NCI-H446 treated with DMSO at 0.1 percent for 48 hours (cell line): ENCODE data around the gene SMS.
"Not testable (repeated sequence)": the region's sequence is repeated elsewhere in the genome, so short reads cannot be mapped to it uniquely, and the experiment has no call there.

Experiments
- DNase-seq: peaks from one replicate; lab custom pipeline; 2025; lab: John Stamatoyannopoulos, UW

SMS gene

GRCh38 chrX:21940356-21940829 lies at the start of gene SMS:
Gene SMS (plus strand): TSS chrX:21940709. CDS start chrX:21940825, 116 bp downstream.
- peak; percentile 38 for DNase-seq

GRCh38 chrX:21905313-21905712 lies 35.2 kb upstream of the SMS start:
- DNase-seq, result no peak

DNA sequence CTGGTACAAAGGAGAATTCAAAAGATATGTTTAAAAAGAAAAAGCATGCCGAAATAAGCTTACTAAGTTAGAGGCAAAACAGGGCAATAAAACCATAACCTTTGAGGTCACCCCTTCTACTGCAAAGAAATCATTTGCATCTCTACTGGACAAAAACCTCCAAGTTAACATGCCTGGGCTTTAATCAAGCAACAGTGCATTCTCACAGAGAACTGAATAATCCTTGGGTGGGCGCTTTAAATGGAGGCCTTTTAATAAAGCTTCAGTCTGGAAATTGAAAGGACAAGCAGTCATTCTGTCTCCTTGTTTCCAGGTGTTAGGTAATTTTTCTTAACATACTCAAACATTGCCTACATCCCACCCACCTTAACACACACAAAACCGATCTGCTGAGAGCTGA lies 34.6 kb upstream of the SMS start:
- DNase-seq, result no peak

- DNase-seq, result no peak
These were observed 33.2 kb upstream of the SMS start for GRCh38 chrX:21907260-21907659.

DNA sequence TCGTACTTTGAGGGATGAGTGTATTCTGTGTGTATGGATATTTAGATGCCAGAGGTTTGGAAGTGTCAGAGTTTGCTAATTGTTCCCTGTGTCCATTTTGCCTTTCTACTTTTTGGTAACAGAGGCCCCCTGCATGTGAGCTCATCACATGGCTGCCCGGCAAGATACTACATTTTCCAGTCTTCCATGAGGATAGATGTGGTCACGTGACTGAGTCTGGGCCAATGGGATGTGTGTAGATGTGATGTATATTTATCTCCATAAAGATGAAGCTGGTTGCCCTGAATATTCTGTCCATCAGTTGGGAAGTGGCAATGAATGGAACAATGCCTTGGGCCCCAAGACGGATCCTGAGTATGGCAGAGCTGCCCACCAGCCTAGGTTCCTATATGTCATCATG lies 29.0 kb upstream of the SMS start:
- DNase-seq, result no peak

GRCh38 chrX:21912220-21912619 lies 28.3 kb upstream of the SMS start:
- DNase-seq, result no peak

- no peak for DNase-seq
These were observed 27.5 kb upstream of the SMS start for GRCh38 chrX:21912989-21913388.

DNA sequence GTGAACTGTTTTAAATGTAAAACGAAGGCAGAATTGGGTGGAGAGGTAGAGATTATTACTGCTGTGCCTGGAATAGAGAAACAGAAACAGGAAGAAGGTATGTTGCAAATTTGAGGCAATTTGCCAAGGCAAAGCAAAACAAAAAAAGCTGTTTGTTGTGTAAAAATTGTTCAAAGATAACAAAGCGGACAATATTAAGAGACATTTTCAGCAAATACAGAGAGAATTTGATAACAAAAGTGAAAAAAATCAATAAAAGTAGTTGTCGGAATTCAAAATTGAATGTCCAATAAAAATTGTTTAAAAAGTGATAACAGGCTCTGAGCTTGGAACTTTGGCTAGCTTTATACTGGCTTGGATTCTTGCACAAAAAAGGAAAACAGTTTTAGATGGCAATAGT lies 14.4 kb upstream of the SMS start:
- DNase-seq, result no peak

DNA sequence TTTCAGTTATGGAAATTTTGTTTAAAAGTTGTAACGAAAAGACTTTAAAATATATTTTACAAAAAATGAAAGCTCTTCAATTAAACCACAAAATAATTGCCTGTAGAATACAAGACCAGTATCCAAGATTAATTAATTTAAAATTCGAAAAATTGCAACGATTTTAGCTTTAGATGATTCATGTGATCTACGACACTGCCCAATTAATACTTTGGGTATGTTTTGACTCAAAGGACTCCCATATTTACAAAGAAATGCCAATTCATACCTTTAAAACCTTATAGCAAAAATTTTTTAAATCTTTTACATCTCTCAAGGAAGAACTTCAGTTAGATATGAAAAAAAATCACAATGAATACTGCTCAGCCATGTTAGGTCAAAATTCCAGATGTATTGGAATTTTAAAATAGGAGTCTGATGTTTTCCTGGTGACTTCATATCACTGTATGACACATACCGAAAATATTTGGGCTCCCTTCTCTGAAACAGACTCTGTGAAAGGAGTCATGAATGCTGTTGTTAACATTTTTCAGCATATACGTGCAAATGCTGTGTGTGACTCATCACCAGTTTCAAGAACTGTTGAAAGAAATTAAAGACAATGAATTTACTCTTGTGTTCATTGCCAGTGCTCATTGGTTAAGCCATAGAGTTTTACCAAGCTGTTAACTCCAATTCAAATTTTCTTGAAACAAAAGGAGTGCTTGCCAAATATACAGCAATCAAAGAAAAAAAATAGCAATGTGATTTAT lies 13.8 kb upstream of the SMS start:
- DNase-seq, result peak; percentile 51

- DNase-seq, result no peak
These were observed 11.3 kb upstream of the SMS start for GRCh38 chrX:21929209-21929608.

GRCh38 chrX:21930986-21931385 lies 9.5 kb upstream of the SMS start:
- no peak for DNase-seq

DNA sequence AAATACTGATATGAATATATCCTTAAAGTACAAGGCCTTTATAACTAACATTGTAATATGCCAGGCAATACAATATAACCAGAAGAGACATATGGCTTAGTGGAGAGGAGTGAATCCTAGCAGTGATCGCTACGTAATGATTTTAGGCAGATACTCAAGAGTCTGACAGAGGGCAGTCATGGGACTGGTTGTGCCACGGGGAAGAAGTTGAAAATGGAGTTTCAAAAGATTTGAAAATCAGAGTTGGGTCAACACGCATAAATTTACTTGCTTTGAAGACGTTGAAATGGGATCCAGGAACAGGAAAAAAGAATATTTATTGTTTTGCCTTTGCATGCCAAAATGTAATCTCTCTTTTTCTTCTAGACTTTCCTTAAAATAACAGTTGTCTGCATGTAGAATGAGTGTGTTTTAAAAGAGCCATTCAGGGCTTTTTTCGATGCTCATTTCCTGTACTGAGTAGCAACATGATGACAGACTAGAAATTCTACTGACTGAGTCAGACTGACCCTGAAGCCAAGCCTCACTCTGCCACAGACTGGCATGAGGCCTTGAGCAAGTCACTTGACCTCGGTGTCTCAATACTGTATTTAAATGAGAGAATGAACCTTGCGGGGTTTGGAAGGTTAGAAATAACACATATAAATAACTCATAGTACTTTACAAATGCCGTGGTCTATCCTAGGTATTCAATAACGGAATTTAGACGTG lies 8.1 kb upstream of the SMS start:
- DNase-seq, result no peak

DNA sequence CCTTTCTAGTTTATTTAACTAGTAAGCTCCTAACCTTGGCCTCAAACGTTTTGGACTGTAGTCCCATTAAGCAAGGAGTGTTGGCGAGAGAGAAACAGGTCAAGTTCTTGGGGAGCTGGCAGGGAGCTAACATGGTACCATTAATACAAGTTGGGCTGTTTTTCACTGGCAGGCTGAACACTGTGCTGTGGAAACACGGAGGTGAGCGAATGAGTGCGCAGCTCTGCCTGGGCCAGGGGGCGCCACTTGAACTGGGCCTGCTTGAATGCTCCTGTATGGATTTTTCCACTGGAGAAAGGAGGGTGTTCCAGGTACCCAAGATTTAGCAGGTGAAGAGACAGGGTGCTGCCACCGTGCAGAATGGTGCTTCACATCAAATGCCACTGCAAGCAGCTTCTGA lies 7.4 kb upstream of the SMS start:
- no peak for DNase-seq

DNA sequence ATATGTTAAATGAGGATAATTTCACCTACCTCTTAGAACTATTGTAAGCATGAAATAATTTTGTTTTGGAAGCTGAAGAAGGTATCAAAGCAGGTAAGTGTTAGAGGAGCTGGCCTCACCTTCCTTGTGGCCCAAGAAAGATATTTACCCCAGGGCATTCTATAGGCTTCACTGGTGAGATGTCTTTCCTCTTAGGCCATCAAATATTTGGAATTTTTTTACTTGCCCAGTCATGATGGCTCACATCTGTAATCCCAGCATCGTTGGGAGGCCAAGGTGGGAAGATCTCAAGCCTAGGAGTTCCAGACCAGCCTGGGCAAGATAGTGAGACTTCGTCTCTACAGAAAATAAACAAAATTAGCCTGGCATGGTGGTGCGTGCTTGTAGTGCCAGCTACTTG lies 6.1 kb upstream of the SMS start:
- DNase-seq, result no peak

- DNase-seq, result no peak
These were observed 603 bp upstream of the SMS start for GRCh38 chrX:21939906-21940305.

DNA sequence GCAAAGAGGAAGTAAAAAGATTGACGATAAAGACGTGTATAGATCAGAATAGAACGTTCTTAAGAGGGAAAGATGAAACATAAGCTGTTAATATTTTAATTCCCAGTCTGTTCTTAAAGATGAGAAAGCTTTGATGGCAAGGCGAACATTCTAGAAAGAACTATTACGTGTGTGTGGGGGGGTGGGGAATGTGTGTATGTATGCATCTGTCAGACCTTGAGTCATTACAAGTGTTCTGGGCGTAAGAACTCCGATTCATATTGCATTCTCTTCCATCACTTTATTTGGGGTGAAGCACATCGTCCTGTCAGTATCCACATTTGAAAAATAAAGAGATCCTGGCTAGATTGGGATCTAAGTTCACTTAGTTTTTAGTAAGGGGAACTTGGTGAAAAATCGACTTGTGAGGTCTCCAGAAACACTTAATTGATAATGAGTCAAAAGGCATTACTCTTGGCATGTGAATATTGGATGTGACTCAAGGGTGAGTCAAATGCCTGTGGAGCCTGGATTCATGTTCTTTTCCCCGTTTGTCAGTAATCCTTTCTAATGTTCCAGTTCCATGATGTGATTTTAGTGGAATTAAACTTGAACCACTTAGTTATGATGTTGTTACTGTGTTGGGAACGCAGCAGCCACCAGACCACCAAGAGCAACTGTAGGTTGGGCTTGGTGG lies 3.1 kb downstream of the SMS start:
- DNase-seq, result peak; percentile 44

DNA sequence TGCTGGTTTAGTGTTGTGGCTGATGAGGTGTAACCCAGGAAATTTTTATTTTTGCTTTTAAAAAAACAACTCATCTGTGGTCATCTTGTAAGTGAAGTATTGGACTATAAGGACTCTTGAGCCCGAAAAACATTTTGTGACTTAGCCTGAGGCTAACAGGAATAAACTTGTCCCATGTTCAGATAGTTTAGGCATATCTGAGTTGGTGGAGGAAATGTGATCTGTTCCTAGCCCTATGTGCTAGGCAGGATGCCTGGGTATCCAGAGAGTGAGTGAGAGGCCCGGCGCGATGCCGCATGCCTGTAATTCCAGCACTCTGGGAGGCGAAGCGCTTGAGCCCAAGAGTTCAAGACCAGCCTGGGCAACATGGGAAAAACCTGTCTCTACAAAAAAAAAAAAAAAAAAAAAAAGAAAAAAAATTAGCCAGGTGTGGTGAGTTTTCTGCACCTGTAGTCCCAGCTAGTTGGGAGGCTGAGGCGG lies 3.7 kb downstream of the SMS start:
- DNase-seq, result no peak

GRCh38 chrX:21946925-21947641 lies 6.6 kb downstream of the SMS start:
- no peak for DNase-seq

DNA sequence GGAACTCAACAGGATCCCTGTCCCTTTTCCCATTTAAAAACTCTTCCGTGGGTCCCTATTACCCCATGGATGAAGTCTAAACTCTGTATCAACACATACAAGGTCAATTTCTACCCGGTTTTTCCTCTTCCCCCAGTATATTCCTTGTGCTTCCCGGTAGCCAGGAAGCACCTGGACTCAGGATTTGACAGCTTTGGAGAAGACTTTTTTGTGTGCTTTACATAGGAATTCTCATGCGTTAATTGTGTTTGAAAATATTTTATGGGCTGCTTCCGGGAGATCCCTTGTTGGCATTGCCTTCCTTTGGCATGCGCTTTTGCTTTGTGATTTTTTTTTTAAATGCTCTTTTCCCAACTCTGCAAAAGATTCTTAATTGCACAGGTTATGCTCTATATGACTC lies 7.2 kb downstream of the SMS start:
- DNase-seq, result no peak

DNA sequence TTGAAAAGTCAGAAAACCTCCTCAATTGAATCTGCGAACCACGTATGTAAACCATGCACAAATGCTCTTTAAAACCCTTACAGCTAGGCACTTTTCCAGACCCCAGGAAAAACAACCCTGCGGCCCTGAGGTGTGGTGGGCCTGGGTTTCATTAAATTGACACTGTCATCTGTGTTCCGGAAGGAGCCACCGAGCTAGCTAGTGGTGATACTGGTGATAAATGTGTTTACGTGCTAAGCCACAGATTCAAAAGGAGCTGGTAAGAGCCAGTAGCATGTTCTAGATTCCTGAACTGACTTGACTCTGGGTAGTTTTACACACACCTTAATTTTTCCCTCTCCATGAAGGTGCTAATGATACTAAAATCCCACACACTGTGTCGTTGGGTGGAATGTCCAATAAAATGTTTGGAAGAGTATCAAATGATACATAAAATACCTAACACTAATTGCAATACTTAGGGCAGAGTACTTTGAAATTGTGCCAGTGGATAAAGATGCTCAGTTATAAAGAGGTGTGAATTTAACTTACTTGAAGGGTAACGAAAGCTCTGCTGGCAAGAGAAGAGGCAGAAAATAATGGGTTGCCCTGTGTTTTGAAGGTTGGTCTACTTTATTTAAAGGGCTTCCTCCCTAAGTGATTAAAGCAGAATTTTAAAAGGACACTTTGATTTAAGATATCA lies 8.5 kb downstream of the SMS start:
- no peak for DNase-seq

- no peak for DNase-seq
These were observed 9.2 kb downstream of the SMS start for GRCh38 chrX:21949689-21950088.

DNA sequence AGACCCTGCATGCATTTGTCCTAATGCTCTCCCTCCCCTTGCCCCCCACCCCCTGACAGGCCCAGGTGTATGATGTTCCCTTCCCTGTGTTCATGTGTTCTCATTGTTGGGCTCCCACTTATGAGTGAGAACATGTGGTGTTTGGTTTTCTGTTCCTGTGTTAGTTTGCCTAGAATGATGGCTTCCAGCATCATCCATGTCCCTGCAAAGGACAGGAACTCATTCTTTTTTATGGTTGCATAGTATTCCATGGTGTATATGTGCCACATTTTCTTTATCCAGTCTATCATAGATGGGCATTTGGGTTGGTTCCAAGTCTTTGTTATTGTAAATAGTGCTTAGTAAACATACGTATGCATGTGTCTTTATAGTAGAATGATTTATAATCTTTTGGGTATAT lies 10.0 kb downstream of the SMS start:
- DNase-seq, result not testable (repeated sequence)
